Measurements from ENCODE around the gene CRK.

GRCh38 chr17:1431631-1432104, 24.4 kb downstream of the CRK start:
- TF ChIP-seq FOXP2 (optimal IDR thresholded peaks at IDR 0.05; ENCODE audit: borderline replicate concordance, extremely low read depth, extremely low read length, insufficient read depth) (no peak), POLR2AphosphoS5 (IDR thresholded peaks at IDR 0.05; ENCODE audit: low read depth, low read length) (no peak), REST (IDR thresholded peaks at IDR 0.05; ENCODE audit: insufficient read depth in 1 of 2, low read depth in 2 of 2, low read length in 2 of 2) (no peak), SIN3A (IDR thresholded peaks at IDR 0.05; ENCODE audit: borderline replicate concordance, insufficient read depth, low read length) (no peak), TAF1 (IDR thresholded peaks at IDR 0.05; ENCODE audit: borderline replicate concordance, insufficient read depth, low read length) (no peak)
